CD14-positive monocyte (primary cell): ENCODE data around the gene DLEC1. TPM values are rescaled to one million over a fixed set of nuclear protein-coding genes. Genes with fewer than 3 reads are reported as not detected.

Experiments
- DNase-seq, 3 donors: peaks; one replicate each; pipeline ENCODE4 v3.0.0-alpha.2; 2011 to 2022
- H2AFZ ChIP-seq: 2 replicates; pipeline ENCODE4 v1.6.0; 2012; ENCODE audit warnings: mild to moderate bottlenecking, low read depth, low read length, inconsistent platforms; ENCODE audit not compliant: insufficient read depth, poor library complexity, severe bottlenecking
- H3K27ac ChIP-seq, 2 donors: 1 replicate in 1 of 2; 2 replicates in 1 of 2; pipeline ENCODE4 v1.5.1; 2012 to 2013; ENCODE audit warnings: low read length in 2 of 2, control low read depth in 1 of 2, inconsistent platforms in 1 of 2, low read depth in 1 of 2, mild to moderate bottlenecking in 1 of 2
- H3K27me3 ChIP-seq, 2 donors: one replicate each; pipeline versions ENCODE4 v1.6.0 to v1.6.1; 2011 to 2013; ENCODE audit warnings: low read length in 2 of 2; ENCODE audit not compliant: control insufficient read depth in 2 of 2, insufficient read depth in 2 of 2
- H3K36me3 ChIP-seq, 2 donors: replicated peaks in 1 of 2; 1 replicate in 1 of 2; 2 replicates in 1 of 2; pipeline versions ENCODE4 v1.5.1 to v1.6.1; 2012 to 2013; ENCODE audit warnings: low read length in 2 of 2, control low read depth in 1 of 2, inconsistent platforms in 1 of 2, mild to moderate bottlenecking in 1 of 2; ENCODE audit not compliant: insufficient read depth in 2 of 2, control insufficient read depth in 1 of 2
- H3K4me1 ChIP-seq, 2 donors: 1 replicate in 1 of 2; 2 replicates in 1 of 2; pipeline versions ENCODE4 v1.5.1 to v1.6.1; 2012 to 2013; ENCODE audit warnings: low read length in 2 of 2, control low read depth in 1 of 2, inconsistent platforms in 1 of 2, mild to moderate bottlenecking in 1 of 2, moderate library complexity in 1 of 2; ENCODE audit not compliant: insufficient read depth in 2 of 2, control insufficient read depth in 1 of 2
- H3K4me2 ChIP-seq: replicated peaks from 2 replicates; pipeline ENCODE3; 2012; ENCODE audit warnings: low read length, moderate library complexity, mild to moderate bottlenecking; ENCODE audit not compliant: poor library complexity, severe bottlenecking; ENCODE audit errors: extremely low read depth
- H3K4me3 ChIP-seq, 3 experiments: fragments of 200-600 bp in 1 of 3; sonication (generic) in 1 of 3; replicated peaks in 1 of 3; 1 replicate in 2 of 3; 2 replicates in 1 of 3; pipeline ENCODE4 v1.5.1; 2011 to 2013; ENCODE audit warnings: low read length in 3 of 3, mild to moderate bottlenecking in 3 of 3, control low read depth in 2 of 3, low read depth in 2 of 3, inconsistent platforms in 1 of 3, moderate library complexity in 1 of 3
- H3K79me2 ChIP-seq: 2 replicates; pipeline ENCODE4 v1.6.0; 2012; ENCODE audit warnings: mild to moderate bottlenecking, control low read depth, inconsistent platforms, low read length, moderate library complexity; ENCODE audit not compliant: insufficient read depth
- H3K9ac ChIP-seq: 2 replicates; pipeline ENCODE4 v1.6.0; 2017; ENCODE audit warnings: low read length, mild to moderate bottlenecking; ENCODE audit not compliant: insufficient read depth, poor library complexity, severe bottlenecking
- H3K9me3 ChIP-seq, 2 donors: replicated peaks in 1 of 2; 1 replicate in 1 of 2; 2 replicates in 1 of 2; pipeline versions ENCODE4 v1.5.1 to v1.6.1; 2012 to 2013; ENCODE audit warnings: low read length in 2 of 2, control low read depth in 1 of 2; ENCODE audit not compliant: control insufficient read depth in 1 of 2, insufficient read depth in 1 of 2
- H4K20me1 ChIP-seq: 2 replicates; pipeline ENCODE4 v1.6.0; 2012; ENCODE audit warnings: mild to moderate bottlenecking, low read length, control low read depth, moderate library complexity; ENCODE audit not compliant: insufficient read depth
- H3K27ac Mint-ChIP-seq, 7 donors: one replicate each; pipeline ENCODE4 v1.8.0; 2020; ENCODE audit warnings: mild to moderate bottlenecking in 7 of 7, mixed read lengths in 7 of 7, moderate library complexity in 6 of 7, inconsistent platforms in 2 of 7
- H3K27me3 Mint-ChIP-seq, 3 donors: one replicate each; pipeline ENCODE4 v1.8.0; 2021 to 2022; ENCODE audit warnings: low read depth in 3 of 3, mild to moderate bottlenecking in 3 of 3, mixed read lengths in 3 of 3, moderate library complexity in 3 of 3, inconsistent platforms in 1 of 3
- H3K36me3 Mint-ChIP-seq, 2 donors: one replicate each; pipeline ENCODE4 v1.8.0; 2020; ENCODE audit warnings: mixed read lengths in 2 of 2, inconsistent platforms in 1 of 2, mild to moderate bottlenecking in 1 of 2
- H3K4me1 Mint-ChIP-seq: one replicate; pipeline ENCODE4 v1.8.0; 2020; ENCODE audit warnings: mild to moderate bottlenecking, mixed read lengths
- H3K4me3 Mint-ChIP-seq, 2 donors: one replicate each; pipeline ENCODE4 v1.8.0; 2020; ENCODE audit warnings: mild to moderate bottlenecking in 2 of 2, mixed read lengths in 2 of 2, moderate library complexity in 1 of 2
- H3K9me3 Mint-ChIP-seq, 7 donors: one replicate each; pipeline ENCODE4 v1.8.0; 2020 to 2022; ENCODE audit warnings: mixed read lengths in 7 of 7, mild to moderate bottlenecking in 6 of 7, moderate library complexity in 6 of 7, inconsistent platforms in 2 of 7
- WGBS: methylation state at CpG from one replicate; pipeline ENCODE4 v1.1.5; 2013; ENCODE audit warnings: missing lambda C conversion rate; ENCODE audit not compliant: insufficient coverage; 5-methylcytosine and 5-hydroxymethylcytosine counted together
- intact Hi-C, 2 donors: fragments of 100-400 bp; cut with micrococcal nuclease; formaldehyde crosslinking; loops; one replicate each; pipeline versions ENCODE4 v1.15.0 to v1.15.1; 2023
- polyA plus RNA-seq, 3 donors: library from polyadenylated mRNA; depleted of rRNA in 1 of 3; unstranded in 2 of 3; stranded (reverse) in 1 of 3; fragments of 300-500 nt in 2 of 3; fragments of >200 nt in 1 of 3; fragmentation: Illumina TruSeq in 2 of 3; gene quantifications; 1 replicate in 2 of 3; 2 replicates in 1 of 3; pipeline ENCODE4 v1.2.3, GENCODE V29; 2012 to 2021
- TF ChIP-seq, protein P1 (sequence below): fragments of 200-600 bp; IDR thresholded peaks from one replicate; pipeline ENCODE4 v1.8.0; 2022; ENCODE audit warnings: antibody characterized with exemption, mild to moderate bottlenecking

The DLEC1 gene
- polyA plus RNA-seq, 3 donors, result 0.11 to 0.81 (median 0.14) TPM

DNA sequence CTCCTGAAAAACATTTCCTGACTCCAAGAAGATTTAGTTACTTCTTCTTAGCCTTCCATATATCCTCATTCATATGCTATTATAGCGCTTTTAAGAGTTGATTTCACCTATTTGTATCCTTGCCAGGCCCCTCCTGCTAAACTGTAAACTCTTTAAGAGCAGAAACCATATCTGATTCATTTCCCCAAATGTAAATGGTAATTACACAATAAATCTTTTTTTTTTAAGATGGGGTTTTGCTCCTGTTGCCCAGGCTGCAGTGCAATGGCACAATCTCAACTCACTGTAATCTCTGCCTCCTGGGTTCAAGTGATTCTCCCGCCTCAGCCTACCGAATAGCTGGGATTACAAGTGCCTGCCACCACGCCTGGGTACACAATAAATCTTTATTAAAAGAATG is 4.5 kb downstream of the DLEC1 start:
- H4K20me1 ChIP-seq, result no peaks in the 10 kb centered on the region
- WGBS, result 80% methylated on average over 2 of the region's 4 CpGs
- H2AFZ ChIP-seq, result peak overlapping the region; percentile 20
- no peaks in the 10 kb centered on the region for H3K27me3 ChIP-seq
- H3K4me1 ChIP-seq, result peaks cover 35 to 36% of the 10 kb centered on the region in 2 donors
- no peaks in the 10 kb centered on the region for H3K36me3 ChIP-seq
- no peak overlapping the region for H3K4me3 Mint-ChIP-seq
- H3K27me3 Mint-ChIP-seq, result peaks cover 0 to 2% (median 2%) of the 10 kb centered on the region in 3 donors
- H3K9ac ChIP-seq, result no peak overlapping the region
- DNase-seq, result peak in 2 of 3 donors; percentile 29 to 32
- H3K27ac Mint-ChIP-seq, result peak overlapping the region in 6 of 7 donors; percentile 25 to 84 (median 52)
- intact Hi-C loops, result loop anchor here in 1 of 2 donors (5.0 kb wide), 1 partner anchor 71 kb away; no protein-coding TSS in a partner anchor
- peak overlapping the region in 1 of 2 donors; percentile 37 for H3K27ac ChIP-seq
- H3K79me2 ChIP-seq, result no peaks in the 10 kb centered on the region
- H3K4me1 Mint-ChIP-seq, result peaks cover 39% of the 10 kb centered on the region
- no peaks in the 10 kb centered on the region for H3K36me3 Mint-ChIP-seq
- no peaks in the 10 kb centered on the region for H3K9me3 ChIP-seq
- H3K4me3 ChIP-seq, result no peak overlapping the region
- H3K4me2 ChIP-seq, result no peak overlapping the region
- H3K9me3 Mint-ChIP-seq, result peaks cover 0 to 1% (median 0%) of the 10 kb centered on the region in 7 donors
- TF ChIP-seq, protein P1, sequence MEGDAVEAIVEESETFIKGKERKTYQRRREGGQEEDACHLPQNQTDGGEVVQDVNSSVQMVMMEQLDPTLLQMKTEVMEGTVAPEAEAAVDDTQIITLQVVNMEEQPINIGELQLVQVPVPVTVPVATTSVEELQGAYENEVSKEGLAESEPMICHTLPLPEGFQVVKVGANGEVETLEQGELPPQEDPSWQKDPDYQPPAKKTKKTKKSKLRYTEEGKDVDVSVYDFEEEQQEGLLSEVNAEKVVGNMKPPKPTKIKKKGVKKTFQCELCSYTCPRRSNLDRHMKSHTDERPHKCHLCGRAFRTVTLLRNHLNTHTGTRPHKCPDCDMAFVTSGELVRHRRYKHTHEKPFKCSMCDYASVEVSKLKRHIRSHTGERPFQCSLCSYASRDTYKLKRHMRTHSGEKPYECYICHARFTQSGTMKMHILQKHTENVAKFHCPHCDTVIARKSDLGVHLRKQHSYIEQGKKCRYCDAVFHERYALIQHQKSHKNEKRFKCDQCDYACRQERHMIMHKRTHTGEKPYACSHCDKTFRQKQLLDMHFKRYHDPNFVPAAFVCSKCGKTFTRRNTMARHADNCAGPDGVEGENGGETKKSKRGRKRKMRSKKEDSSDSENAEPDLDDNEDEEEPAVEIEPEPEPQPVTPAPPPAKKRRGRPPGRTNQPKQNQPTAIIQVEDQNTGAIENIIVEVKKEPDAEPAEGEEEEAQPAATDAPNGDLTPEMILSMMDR, result no peak

DNA sequence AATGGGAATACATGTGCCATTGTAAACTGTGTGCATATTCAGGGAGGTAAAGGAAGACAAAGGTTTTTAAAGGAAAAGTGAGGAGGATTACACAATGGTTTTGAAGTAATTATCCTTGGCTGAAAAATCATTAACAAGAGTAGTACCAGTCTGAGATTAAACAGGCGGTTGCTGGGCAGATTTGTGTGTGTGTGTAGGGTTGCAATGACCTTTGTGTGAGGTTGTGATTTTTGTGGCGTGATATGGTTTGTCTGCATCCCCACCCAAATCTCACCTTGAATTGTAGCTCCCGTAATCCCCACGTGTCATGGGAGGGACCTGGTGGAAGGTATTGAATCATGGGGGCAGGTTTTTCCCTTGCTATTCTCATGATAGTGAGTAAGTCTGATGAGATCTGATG is 7.0 kb downstream of the DLEC1 start:
- peaks cover 19% of the 10 kb centered on the region for H3K4me1 Mint-ChIP-seq
- H3K36me3 Mint-ChIP-seq, result no peaks in the 10 kb centered on the region
- Histone ChIP-seq H3K79me2 (no peaks in the 10 kb centered on the region), H3K4me2 (no peak overlapping the region), H3K4me1 (peaks cover 15% of the 10 kb centered on the region in 2 donors), H3K9ac (no peak overlapping the region), H3K9me3 (no peaks in the 10 kb centered on the region), H4K20me1 (no peaks in the 10 kb centered on the region), H3K36me3 (no peaks in the 10 kb centered on the region), H3K27ac (no peak overlapping the region), H3K4me3 (no peak overlapping the region), H3K27me3 (no peaks in the 10 kb centered on the region), H2AFZ (no peak overlapping the region)
- intact Hi-C loops, result no loop called here
- H3K27me3 Mint-ChIP-seq, result peaks cover 1 to 4% (median 3%) of the 10 kb centered on the region in 3 donors
- H3K9me3 Mint-ChIP-seq, result peaks cover 0 to 3% (median 0%) of the 10 kb centered on the region in 7 donors
- no peak overlapping the region for H3K27ac Mint-ChIP-seq
- DNase-seq, result no peak
- H3K4me3 Mint-ChIP-seq, result no peak overlapping the region
- 100% methylated on average over 1 of the region's 4 CpGs for WGBS
- TF ChIP-seq, protein P1, result no peak
